Measurements from ENCODE around the gene NKAIN2.
A peak's percentile ranks its signal among the peaks of the same experiment; 100 is the strongest.
"Not testable (repeated sequence)": the region's sequence is repeated elsewhere in the genome, so short reads cannot be mapped to it uniquely, and the experiment has no call there.

The NKAIN2 gene

DNA sequence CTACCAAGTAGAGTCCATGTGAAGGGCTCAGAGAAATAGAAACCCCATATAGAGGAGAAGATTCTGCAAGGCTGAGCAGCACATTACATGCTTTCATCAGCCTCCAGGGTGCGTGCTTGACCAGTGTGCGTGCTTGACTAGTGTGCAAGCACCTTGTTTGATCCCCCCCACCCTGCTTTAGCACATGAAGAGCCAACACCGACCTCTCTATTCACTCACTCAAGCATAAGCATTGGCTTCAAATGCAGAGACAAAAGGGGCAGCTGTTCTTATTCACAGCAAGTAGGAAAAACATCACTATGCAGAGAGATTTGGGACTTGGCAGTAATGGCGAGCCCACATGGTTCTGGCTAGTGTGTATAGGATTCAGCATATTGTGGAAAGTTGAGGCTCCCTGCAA is 879.8 kb downstream of the NKAIN2 start:
- DNase-seq (ENCODE audit: low read depth) = no peak

DNA sequence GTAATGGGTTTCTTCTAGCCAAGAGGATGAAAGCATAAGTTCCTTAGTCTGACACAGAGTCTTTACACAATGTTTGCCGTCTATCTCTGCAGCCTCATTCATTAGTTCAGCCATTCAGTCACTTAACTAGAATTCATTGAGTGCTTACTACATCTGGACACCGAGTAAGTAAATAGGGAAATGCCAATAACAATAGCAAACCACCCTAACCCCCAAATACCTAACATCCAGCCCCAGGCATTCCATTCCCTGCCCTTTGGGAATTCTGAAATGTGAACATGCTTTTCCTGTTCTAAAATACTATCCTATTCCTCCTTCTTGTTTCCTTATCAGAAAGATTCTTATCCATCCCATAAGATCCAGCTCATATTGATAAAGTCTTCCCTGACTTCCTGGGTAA is 881.0 kb downstream of the NKAIN2 start:
- no peak for DNase-seq (ENCODE audit: low read depth)

DNA sequence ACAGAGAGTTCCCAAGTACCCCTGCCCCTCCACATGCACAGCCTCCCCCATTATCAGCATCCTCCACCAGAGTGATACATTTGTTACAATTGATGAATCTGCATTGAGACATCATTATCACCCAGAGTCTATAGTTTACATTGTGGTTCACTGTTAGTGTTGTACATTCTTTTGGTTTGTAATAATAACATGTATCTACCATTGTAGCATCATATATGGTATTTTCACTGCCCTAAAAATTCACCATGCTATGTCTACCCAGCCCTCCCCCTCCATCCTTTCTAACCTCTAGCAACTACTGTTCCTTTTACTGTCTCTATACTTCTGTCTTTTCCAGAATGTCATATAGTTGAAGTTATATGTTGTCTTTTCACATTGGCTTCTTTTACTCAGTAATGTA is 884.7 kb downstream of the NKAIN2 start:
- peak; percentile 35 for DNase-seq (ENCODE audit: low read depth)

DNA sequence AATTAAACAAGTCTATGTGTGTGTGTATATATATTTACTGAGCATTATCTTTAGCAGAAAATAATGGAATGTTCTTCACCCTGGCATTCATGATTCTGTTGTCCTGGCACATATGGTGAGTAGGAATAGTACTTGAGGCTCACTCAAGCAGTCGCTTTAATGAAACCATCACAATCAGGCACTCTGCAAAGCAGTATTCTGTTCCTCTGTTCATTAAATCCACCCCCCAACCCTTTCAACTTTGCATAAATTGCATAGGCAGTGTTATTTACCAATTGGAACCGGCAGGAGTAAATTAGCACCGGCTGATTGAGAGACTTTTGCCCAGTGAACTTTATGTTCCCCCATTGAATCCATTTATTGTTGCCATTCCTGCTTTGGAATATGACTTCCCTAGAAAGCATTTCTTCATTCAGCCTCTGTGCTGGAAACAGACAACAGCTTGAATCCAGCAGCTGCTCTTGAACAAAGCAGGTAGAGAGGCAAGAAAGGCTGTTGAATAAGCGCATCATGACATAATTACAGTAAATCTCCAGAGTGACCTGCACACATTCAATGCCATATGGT is 890.6 kb downstream of the NKAIN2 start:
- DNase-seq (ENCODE audit: low read depth) = no peak

DNA sequence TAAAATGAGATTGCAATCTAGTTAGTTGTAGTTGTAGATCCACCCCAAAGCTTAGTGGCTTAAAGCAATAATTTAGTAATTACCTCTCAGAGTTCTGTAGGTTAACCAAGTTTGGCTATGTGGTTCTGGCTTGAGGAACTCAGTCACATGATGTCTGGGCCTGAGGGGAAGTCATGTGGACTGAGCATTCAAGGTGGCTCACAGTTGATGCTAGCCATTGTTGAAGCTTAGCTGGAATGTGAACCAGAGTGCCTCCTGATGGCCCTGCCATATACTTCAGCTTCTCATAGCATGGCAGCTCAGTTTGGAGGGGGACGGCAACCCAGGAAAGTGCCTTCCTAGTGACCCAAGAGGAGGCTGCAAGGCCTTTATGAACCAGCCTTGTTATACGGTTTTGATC is 895.4 kb downstream of the NKAIN2 start:
- DNase-seq (ENCODE audit: low read depth) = no peak

DNA sequence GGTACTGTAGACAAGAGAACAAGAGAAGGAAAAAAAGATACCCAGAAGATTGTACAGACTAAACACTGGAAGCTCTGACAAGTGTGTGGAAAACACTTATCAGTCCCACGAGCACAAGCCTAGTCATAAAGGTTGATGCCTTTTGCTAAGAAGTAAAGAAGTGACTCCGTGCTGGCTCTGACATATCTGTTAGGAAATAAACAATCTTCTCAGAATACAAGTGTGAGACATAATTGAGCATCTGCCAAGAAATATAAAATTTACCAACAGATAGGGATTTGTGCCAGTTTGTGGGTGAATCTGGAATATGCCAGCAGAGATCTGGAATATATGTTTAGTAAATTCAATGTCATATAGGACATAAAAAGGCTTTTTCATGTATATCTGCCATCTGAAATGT is 899.9 kb downstream of the NKAIN2 start:
- no peak for DNase-seq (ENCODE audit: low read depth)

DNA sequence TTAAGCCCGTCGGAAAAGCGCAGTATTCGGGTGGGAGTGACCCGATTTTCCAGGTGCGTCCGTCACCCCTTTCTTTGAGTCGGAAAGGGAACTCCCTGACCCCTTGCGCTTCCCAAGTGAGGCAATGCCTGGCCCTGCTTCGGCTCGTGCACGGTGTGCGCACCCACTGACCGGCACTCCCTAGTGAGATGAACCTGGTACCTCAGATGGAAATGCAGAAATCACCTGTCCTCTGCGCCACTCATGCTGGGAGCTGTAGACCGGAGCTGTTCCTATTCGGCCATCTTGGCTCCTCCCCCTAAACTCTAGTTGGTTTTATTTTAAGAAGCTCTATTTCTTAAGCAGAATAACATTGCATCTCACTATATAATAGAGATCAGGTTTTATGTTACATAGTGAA is 908.9 kb downstream of the NKAIN2 start:
- DNase-seq (ENCODE audit: low read depth) = not testable (repeated sequence)

DNA sequence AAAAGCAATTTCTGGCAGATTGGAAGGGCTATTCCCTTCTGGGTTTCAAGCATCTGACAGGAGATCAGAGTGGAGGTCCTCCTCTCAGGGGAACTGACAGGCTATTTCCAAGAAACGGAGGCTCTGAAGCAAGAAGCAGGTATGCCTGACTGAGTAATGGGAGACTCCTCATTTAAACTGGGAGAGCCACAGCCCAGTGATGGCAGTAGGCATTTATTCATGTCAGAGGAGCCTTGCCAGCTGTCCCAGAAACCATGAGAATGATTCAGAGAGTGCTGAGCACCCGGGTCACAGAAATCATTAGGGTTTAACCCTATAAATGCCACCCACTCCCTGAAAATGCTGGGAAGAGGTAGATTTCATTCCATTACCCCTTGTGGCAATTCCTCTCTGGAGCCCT is 911.1 kb downstream of the NKAIN2 start:
- no peak for DNase-seq (ENCODE audit: low read depth)

DNA sequence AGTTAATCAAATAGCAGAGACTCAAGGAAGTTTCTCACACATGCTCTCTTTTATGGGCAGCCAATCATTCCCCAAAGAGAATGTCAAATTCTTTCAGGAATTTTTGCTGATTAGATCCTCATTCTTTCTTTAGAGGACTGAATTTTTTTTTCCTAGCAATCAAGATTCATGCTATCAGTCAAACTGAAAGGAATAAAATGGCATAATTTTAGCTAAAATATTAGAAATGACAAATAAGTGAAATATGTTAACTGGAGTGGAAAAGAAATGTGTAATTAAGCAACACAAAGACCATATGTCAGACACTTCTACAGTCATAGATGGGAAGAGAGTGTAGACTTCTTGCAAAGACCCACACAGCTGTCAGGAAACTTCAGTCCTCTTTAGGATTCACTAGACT is 916.2 kb downstream of the NKAIN2 start:
- DNase-seq (ENCODE audit: low read depth) = no peak

DNA sequence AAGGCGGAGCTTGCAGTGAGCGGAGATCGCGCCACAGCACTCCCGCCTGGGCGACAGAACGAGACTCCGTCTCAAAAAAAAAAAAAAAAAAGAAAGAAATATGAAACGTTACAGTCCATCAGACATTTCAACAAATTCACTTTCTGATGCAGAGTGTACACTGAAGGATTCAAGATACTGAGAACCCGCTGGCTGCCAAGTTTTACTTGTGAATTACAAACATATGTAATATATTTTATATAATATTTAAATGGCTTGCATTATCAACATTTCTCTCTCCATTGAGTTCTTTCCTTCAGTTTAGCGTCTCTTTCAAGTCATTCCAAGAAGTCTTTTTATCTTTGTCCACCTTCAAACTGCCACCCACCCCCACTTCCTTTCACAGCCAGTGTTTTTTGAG is 917.7 kb downstream of the NKAIN2 start:
- DNase-seq (ENCODE audit: low read depth) = no peak

DNA sequence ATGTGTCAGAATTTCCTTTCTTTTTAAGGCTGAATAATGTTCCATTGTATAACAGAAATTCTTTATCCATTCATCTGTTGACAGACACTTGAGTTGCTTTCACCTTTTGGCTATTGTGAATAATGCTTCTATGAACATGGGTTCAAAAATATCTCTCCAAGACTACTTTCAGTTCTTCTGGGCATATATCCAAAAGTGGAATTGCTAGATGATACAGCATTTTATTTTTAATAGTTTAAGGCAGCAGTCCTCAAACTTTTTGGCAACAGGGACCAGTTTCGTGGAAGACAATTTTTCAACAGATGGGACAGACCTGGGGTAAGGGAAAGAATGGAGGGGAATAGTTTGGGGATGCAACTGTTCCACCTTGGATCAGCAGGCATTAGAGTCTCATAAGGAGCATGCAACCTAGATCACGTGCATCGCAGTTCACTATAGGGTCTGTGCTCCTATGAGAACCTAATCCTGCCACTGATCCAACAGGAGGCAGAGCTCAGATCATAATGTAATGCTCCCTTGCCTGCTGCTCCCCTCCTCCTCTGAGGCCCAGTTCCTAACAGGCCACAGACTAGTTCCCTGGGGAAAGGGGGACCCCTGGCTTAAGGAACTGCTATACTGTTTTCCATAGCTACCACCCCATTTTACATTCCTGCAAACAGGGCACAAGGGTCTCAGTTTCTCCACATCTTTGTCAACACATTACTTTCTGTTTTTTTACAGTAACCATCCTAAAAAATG is 918.6 kb downstream of the NKAIN2 start:
- DNase-seq (ENCODE audit: low read depth) = no peak

DNA sequence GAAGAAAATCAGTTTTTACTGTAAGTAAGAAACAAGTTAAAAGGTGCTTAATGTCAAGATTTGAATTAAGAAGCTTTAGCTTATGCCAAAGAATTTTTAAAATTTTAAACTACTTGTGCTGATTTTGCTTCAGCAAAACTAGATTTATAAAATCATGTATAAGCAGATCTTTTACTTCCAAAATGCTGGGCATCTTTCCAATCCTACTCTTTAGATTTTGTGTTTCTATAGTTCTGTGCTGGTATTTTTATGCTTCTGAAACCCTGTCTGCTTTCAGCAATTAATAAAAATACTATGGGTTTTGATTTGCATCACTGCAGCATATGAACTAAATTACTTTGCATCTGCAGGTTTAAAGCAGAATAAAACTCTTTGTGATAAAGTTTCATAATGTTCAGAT is 920.0 kb downstream of the NKAIN2 start:
- no peak for DNase-seq (ENCODE audit: low read depth)

DNA sequence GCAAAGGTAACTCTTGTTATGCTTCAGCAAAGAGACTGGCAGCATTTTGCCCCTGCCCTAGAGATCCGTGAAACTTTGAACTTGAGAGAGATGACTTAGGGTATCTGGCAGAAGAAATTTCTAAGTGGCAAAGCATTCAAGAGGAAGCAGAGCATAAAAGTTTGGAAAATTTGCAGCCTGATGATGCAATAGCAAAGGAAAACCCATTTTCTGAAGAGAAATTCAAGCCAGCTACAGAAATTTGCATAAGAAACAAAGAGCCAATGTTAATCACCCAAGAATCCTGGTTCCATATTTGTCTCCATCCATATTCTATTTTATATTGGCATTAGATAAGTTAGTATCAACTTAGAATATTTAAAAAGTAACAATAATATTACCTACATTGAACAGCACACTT is 934.1 kb downstream of the NKAIN2 start:
- DNase-seq (ENCODE audit: low read depth) = not testable (repeated sequence)

DNA sequence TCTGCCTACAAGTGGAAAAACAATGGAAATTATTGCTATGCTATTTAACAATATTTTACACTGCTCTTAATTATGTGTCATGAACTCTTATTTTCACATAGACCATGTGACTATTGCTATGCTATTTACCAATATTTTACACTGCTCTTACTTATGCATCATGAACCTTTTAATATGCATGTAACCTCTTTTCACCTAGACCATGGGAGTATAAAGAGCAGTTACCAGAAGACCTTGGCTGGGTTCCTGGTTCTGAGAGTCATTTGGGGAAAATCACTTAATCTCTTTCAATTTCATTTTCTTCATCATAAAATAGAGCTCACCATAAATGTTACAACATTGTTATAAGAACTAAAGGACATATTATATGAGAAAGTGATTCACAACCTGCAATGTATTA is 934.8 kb downstream of the NKAIN2 start:
- peak; percentile 50 for DNase-seq (ENCODE audit: low read depth)

DNA sequence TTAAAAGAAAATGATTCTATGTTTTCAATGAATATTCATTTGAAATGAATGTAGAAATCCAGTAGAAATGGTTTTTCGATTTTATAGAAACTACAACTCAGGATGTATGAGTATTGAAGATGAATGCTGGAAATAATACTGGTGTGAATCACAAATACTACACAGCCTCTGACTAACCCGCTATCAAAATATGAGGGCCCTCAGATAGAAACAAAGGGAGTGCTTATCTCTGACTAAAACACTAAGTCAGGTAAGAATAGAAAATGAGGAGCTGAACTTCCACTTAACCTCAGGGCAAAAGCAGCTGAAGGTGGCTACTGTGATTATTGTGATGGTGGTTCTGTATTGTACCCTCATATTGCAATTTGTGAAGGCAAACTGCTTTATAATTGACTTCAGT is 937.7 kb downstream of the NKAIN2 start:
- peak; percentile 61 for DNase-seq (ENCODE audit: low read depth)

DNA sequence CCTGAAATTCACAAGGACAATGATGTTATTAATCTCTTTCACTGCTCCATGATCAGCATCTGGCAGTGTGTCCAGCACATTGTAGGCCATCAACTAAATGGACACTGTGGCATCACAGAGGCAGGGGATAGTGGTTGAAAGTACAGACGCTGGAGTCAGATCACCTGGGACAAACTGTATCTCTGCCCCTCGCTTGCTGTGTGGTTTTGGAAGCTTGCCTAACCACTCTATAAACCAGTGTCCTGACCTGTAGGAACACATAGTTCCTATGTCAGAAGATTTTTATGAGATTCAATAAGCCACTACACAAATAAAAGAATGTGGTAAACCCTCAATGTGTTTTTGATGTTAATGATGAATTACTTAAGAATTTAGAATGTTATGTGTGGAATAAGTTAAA is 939.3 kb downstream of the NKAIN2 start:
- peak; percentile 59 for DNase-seq (ENCODE audit: low read depth)

DNA sequence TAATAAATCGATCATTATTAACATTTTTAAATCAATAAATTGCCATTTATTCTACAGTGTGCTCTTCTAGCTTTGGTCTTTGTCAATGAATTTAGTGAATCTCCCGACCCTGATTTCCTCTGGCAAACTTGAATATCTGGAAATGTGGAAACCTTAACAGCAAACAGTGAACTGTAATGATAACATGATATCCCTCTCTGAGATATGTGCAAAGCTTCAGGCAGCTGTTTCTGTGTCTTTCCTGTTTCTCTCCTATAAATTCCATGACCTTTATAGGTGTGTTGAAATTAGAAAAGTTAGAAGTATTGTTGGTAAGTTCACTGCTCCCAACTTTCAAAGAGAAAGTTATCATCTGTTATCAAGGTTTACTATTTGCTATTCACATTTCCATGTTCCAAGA is 939.8 kb downstream of the NKAIN2 start:
- DNase-seq (ENCODE audit: low read depth) = peak; percentile 7

DNA sequence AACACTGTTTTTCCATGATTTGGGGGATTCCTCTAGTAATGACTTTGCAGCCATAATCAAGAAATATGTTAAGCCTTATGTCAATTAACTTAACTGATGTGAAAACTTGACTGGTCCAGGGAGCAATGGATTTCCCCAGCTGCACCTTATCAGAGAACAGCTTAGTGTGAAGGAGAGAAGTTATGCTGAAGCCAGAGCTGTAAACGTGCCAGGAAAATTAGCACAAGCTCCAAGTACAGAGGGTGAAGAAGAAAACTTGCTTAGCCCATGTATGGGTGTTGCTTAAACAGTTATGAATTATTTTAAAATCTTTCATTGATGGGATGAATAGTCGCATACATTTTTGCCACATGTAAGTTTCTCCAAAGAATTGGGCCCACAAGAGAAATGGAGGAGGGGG is 943.7 kb downstream of the NKAIN2 start:
- peak; percentile 10 for DNase-seq (ENCODE audit: low read depth)

DNA sequence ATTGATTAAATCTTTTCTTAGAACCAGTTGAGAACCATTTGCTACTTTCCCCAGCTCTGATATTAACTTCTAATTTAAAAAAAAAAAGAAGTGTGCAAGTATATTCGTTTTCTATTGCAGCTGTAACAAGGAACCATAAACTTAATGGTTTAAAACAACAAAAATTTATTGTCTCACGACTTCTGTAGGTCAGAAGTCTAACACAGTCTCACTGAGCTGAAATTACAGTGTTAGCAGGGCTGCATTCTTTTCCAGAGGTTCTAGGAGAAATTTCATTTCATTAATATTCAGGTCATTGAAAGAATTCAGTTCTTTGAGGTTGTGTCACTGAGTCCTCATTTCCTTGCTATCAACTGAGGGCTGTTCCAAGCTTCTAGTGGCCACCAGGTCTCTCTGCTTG is 945.1 kb downstream of the NKAIN2 start:
- no peak for DNase-seq (ENCODE audit: low read depth)

DNA sequence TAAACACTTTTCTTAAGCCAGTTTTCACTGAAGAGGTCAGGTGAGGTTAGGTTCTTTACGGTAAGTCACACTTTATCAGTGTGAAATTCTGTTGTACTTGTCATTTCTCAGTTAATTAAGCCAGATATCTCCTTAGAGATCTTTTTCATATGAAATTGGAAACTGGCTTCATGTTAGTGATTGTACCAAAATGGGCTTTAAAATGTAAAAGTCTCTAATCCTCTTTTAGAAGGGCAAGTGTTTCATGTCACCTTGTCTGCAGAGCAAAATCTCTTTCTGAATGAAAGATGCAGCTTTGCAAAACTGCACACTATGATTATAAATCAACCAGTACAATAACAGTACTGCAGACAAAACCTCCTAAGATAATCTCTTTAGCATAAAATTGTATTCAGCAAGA is 949.3 kb downstream of the NKAIN2 start:
- DNase-seq (ENCODE audit: low read depth) = no peak

DNA sequence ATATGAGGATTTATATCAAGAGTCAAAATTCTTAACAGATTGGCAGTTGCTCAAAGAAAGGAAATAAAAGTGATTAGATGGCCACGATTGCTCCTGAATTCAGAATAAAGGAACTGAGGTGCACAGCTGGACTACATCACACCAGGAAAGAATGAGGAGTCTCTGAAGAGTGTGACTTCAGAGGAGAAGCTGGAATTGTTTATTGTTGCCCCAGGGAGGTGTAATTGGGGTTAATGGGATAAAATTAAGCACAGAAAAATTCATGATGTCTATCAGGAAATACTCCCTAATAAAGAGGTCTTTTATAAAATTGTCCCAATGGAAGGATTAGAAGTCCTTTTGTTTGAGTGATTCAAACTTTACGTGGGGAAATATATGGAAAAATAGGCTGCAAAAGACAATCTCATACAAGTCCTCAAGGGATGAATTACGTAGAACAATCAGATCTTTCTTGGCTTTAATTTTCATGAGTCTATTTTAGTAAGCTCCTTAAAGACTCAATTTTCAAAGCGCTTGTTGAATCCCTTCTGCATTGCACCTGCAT is 950.0 kb downstream of the NKAIN2 start:
- no peak for DNase-seq (ENCODE audit: low read depth)

DNA sequence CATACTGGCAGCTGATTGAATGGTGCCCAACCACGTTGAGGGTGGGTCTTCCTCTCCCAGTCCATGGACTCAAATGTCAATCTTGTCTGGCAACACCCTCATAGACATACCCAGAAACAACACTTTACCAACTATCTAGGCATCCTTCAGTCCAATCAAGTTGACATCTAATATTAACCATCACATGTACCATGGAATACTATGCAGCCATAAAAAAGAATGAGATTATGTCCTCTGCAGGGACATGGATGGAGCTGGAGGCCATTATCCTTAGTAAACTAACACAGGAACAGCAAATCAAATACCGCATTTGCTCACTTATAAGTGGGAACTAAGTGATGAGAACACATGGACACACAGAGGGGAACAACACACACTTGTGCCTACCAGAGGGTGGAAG is 951.7 kb downstream of the NKAIN2 start:
- DNase-seq (ENCODE audit: low read depth) = no peak

DNA sequence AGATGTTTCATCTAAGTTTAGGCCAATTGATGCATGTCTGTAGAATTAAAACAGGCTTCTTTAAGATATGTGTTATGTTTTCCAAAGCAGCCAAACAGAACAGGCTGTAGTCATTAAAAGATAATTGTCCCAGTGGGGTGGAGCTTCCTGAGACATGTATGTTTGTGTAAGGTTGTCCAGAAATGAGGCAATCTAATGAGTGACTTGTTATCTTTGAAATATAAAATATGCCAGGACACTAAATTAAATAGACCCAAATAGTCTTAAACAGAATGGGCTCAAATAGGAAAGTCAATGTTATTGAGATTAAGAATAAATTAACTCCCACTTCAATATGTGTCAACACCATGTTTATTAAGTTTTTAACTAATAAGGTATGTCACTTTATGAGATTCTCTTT is 953.9 kb downstream of the NKAIN2 start:
- no peak for DNase-seq (ENCODE audit: low read depth)

DNA sequence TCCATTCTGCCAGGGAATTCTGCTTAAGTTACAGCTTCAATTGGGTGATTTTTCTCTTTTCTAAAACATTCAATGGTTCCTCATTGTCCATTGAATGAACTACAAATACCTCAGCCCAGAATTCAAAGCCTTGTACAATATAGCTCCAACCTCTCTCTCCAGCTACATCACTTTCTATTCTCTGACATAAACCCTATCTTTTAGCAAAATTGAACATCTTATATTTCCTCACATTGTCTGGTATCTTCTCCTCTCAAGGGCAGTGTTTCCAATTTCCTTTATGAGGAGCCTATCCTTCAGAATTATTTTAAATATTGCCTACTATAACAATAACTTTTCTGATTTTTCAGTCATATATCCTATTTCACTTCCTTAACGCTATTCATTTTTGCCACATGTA is 955.0 kb downstream of the NKAIN2 start:
- no peak for DNase-seq (ENCODE audit: low read depth)

All from iris pigment epithelial cell (primary cell).